HepG2 (cell line): ENCODE measurements around the gene ASL. TPM values are rescaled to one million over a fixed set of nuclear protein-coding genes. Genes with fewer than 3 reads are reported as not detected.

Experiments used
- ATF7 ChIP-seq, 2 experiments: fragments of 450-650 bp in 1 of 2; sonication (generic) in 1 of 2; formaldehyde crosslinking in 1 of 2; IDR thresholded peaks; 2 replicates each; pipeline versions ENCODE4 v1.4.0 to v1.6.1; 2016 to 2020; ENCODE audit warnings: antibody characterized with exemption in 1 of 2, mild to moderate bottlenecking in 1 of 2, missing genetic modification reagents in 1 of 2
- CREB1 ChIP-seq, 2 experiments: fragments of 450-650 bp in 1 of 2; IDR thresholded peaks; 2 replicates each; pipeline ENCODE4 v1.6.1; 2016 to 2017; ENCODE audit warnings: control low read depth in 1 of 2, mild to moderate bottlenecking in 1 of 2, missing compliant biosample characterization in 1 of 2, missing genetic modification characterization in 1 of 2
- ESRRA ChIP-seq: sonication (generic); formaldehyde crosslinking; IDR thresholded peaks from 2 replicates; pipeline ENCODE4 v1.5.1; 2020; ENCODE audit warnings: mild to moderate bottlenecking, low read depth, missing genetic modification reagents
- HIC2 ChIP-seq: sonication (generic); formaldehyde crosslinking; IDR thresholded peaks from 2 replicates; pipeline ENCODE4 v1.9.0; 2022; ENCODE audit warnings: low read depth, missing genetic modification reagents
- HMGA1 ChIP-seq: sonication (generic); formaldehyde crosslinking; conservative IDR thresholded peaks from 2 replicates; pipeline ENCODE4 v1.4.0; 2020; ENCODE audit warnings: missing genetic modification reagents
- MAFG ChIP-seq: sonication (generic); formaldehyde crosslinking; IDR thresholded peaks from 2 replicates; pipeline ENCODE4 v1.5.1; 2020; ENCODE audit warnings: mild to moderate bottlenecking, missing genetic modification reagents
- PLSCR1 ChIP-seq: sonication (generic); formaldehyde crosslinking; IDR thresholded peaks from 2 replicates; pipeline ENCODE4 v1.5.0; 2020; ENCODE audit warnings: missing genetic modification reagents, mild to moderate bottlenecking, borderline replicate concordance
- REXO4 ChIP-seq: sonication (generic); formaldehyde crosslinking; IDR thresholded peaks from 2 replicates; pipeline ENCODE4 v1.8.0; 2022; ENCODE audit warnings: missing genetic modification reagents, mild to moderate bottlenecking, borderline replicate concordance
- RFX3 ChIP-seq: IDR thresholded peaks from 2 replicates; pipeline ENCODE4 v1.6.1; 2016; ENCODE audit warnings: missing biosample characterization, missing genetic modification reagents
- SMAD1 ChIP-seq: sonication (generic); formaldehyde crosslinking; IDR thresholded peaks from 2 replicates; pipeline ENCODE4 v1.4.0; 2020; ENCODE audit warnings: missing genetic modification reagents, low read depth, mild to moderate bottlenecking, borderline replicate concordance
- SRY ChIP-seq: sonication (generic); formaldehyde crosslinking; IDR thresholded peaks from 2 replicates; pipeline ENCODE4 v1.8.0; 2022; ENCODE audit warnings: mild to moderate bottlenecking, missing genetic modification reagents
- TBP ChIP-seq: sonication (generic); formaldehyde crosslinking; IDR thresholded peaks from 2 replicates; pipeline ENCODE4 v1.5.0; 2020; ENCODE audit warnings: missing genetic modification reagents
- ZBTB10 ChIP-seq: sonication (generic); formaldehyde crosslinking; IDR thresholded peaks from 2 replicates; pipeline ENCODE4 v1.4.0; 2020; ENCODE audit warnings: missing genetic modification reagents, borderline replicate concordance
- ZNF235 ChIP-seq: sonication (generic); formaldehyde crosslinking; IDR thresholded peaks from 2 replicates; pipeline ENCODE4 v1.8.1; 2023; ENCODE audit warnings: mild to moderate bottlenecking, missing genetic modification reagents, borderline replicate concordance
- ZNF484 ChIP-seq: sonication (generic); formaldehyde crosslinking; IDR thresholded peaks from 2 replicates; pipeline ENCODE4 v1.5.1; 2020; ENCODE audit warnings: mild to moderate bottlenecking, low read depth, missing genetic modification reagents, borderline replicate concordance
- ZNF567 ChIP-seq: sonication (generic); formaldehyde crosslinking; IDR thresholded peaks from 2 replicates; pipeline ENCODE4 v1.8.1; 2023; ENCODE audit warnings: mild to moderate bottlenecking, missing genetic modification reagents, borderline replicate concordance
- ZNF646 ChIP-seq: sonication (generic); formaldehyde crosslinking; IDR thresholded peaks from 2 replicates; pipeline ENCODE4 v1.9.0; 2021; ENCODE audit warnings: mild to moderate bottlenecking, missing genetic modification reagents
- polyA plus RNA-seq, 8 experiments: library from polyadenylated mRNA; depleted of rRNA in 3 of 8; stranded (reverse) in 7 of 8; unstranded in 1 of 8; fragments of >200 nt; fragmentation: Illumina TruSeq in 4 of 8; extraction: Trizol in 4 of 8; gene quantifications; 2 replicates each; pipeline versions ENCODE4 v1.2.1 to v1.2.3, GENCODE V29; 2011 to 2016; ENCODE audit warnings: low read depth in 4 of 8, missing spikeins in 1 of 8, mixed read lengths in 1 of 8; ENCODE audit not compliant: insufficient read depth in 1 of 8
- total RNA-seq, 5 experiments: library from RNA; depleted of rRNA; stranded (reverse); fragments of >200 nt; fragmentation: Illumina TruSeq; extraction: Trizol; gene quantifications; 2 replicates each; pipeline ENCODE4 v1.2.3, GENCODE V29; 2016; ENCODE audit warnings: low read depth in 1 of 5

The ASL gene
- total and polyA plus RNA-seq, 2 of the 13 experiments (the other 11 are each of a cell fraction or from before 2014, with no cell fraction given) = 71.4 to 96.5 TPM

- TF ChIP-seq PLSCR1 (no peak), ZNF235 (CRISPR knock-in tag) (no peak), SRY (0 out of 2 replicates have a peak, but pooled peaks have one; percentile 30), ZNF484 (CRISPR knock-in tag) (no peak), RFX3 (CRISPR knock-in tag) (no peak), ESRRA (no peak), MAFG (CRISPR knock-in tag) (no peak), CREB1 (IDR thresholded peaks at IDR 0.05) (no peak), CREB1 (CRISPR knock-in tag; IDR thresholded peaks at IDR 0.05) (no peak), ZBTB10 (CRISPR knock-in tag) (no peak), TBP (CRISPR knock-in tag) (no peak), HIC2 (CRISPR knock-in tag) (no peak), SMAD1 (no peak), ATF7 (IDR thresholded peaks at IDR 0.05) (no peak), ATF7 (CRISPR knock-in tag; IDR thresholded peaks at IDR 0.05) (no peak), ZNF646 (CRISPR knock-in tag) (no peak), REXO4 (CRISPR knock-in tag) (no peak), ZNF567 (CRISPR knock-in tag) (peak; percentile 74; the same call in 1 of the 2 replicates), HMGA1 (no peak)
These were observed 67.4 kb downstream of the ASL start (continued) for GRCh38 chr7:66142996-66143395.
